HG02642 (cell line): ENCODE data around the gene CACNG4.
"Not testable (repeated sequence)": the region's sequence is repeated elsewhere in the genome, so short reads cannot be mapped to it uniquely, and the experiment has no call there.

Experiments
- ATAC-seq: cut with Tn5 transposase; IDR thresholded peaks from one replicate; pipeline ENCODE4 v1.9.1; 2021; ENCODE audit warnings: mild to moderate bottlenecking; ENCODE audit not compliant: unreplicated experiment, poor library complexity

Gene CACNG4

GRCh38 chr17:67035131-67036083 is 70.9 kb downstream of the CACNG4 start:
- ATAC-seq = no peak

- ATAC-seq = no peak
Observed at GRCh38 chr17:67038861-67039365, 74.4 kb downstream of the CACNG4 start.

GRCh38 chr17:67040652-67041051 is 76.1 kb downstream of the CACNG4 start:
- no peak for ATAC-seq

GRCh38 chr17:67041119-67041518 is 76.6 kb downstream of the CACNG4 start:
- ATAC-seq = not testable (repeated sequence)

- ATAC-seq = no peak
Observed at GRCh38 chr17:67041531-67041930, 77.0 kb downstream of the CACNG4 start.

GRCh38 chr17:67041941-67042899 is 77.7 kb downstream of the CACNG4 start:
- ATAC-seq = no peak

GRCh38 chr17:67043283-67043682 is 78.8 kb downstream of the CACNG4 start:
- no peak for ATAC-seq

- no peak for ATAC-seq
Observed at GRCh38 chr17:67044016-67044772, 79.7 kb downstream of the CACNG4 start, which contains the start of gene CACNG1. TSS of gene CACNG1 (plus strand) at chr17:67044554. CDS start at chr17:67044661, 107 bp downstream.

- no peak for ATAC-seq
Observed at GRCh38 chr17:67044940-67045339, 80.4 kb downstream of the CACNG4 start.

- ATAC-seq = no peak
Observed at GRCh38 chr17:67046398-67046797, 81.9 kb downstream of the CACNG4 start.

- ATAC-seq = no peak
Observed at GRCh38 chr17:67047382-67047781, 82.9 kb downstream of the CACNG4 start.

GRCh38 chr17:67049025-67049739 is 84.7 kb downstream of the CACNG4 start:
- ATAC-seq = no peak

GRCh38 chr17:67050066-67050465 is 85.6 kb downstream of the CACNG4 start:
- no peak for ATAC-seq

- ATAC-seq = no peak
Observed at GRCh38 chr17:67050471-67051154, 86.1 kb downstream of the CACNG4 start.

GRCh38 chr17:67051155-67051538 is 86.6 kb downstream of the CACNG4 start:
- ATAC-seq = no peak

- no peak for ATAC-seq
Observed at GRCh38 chr17:67051837-67052236, 87.3 kb downstream of the CACNG4 start.

GRCh38 chr17:67052720-67053437 is 88.4 kb downstream of the CACNG4 start:
- no peak for ATAC-seq

GRCh38 chr17:67053438-67054000 is 89.0 kb downstream of the CACNG4 start:
- no peak for ATAC-seq
